GM19372 (cell line): Measurements from ENCODE around the gene GPR75.

Source experiments
- ATAC-seq: cut with Tn5 transposase; IDR thresholded peaks from one replicate; pipeline ENCODE4 v1.9.1; 2021; ENCODE audit warnings: mild to moderate bottlenecking, low read depth, moderate library complexity; ENCODE audit not compliant: unreplicated experiment

GPR75 gene

GRCh38 chr2:53859206-53860181 is at the start of gene GPR75:
TSS of gene GPR75 (minus strand) at chr2:53859967. CDS start at chr2:53854756, 5,211 bp downstream.
- no peak for ATAC-seq

GRCh38 chr2:53907582-53907981 is 47.8 kb upstream of the GPR75 start:
- no peak for ATAC-seq

GRCh38 chr2:53905396-53905795 is 45.6 kb upstream of the GPR75 start:
- no peak for ATAC-seq

- no peak for ATAC-seq
Observed at GRCh38 chr2:53903011-53903410, 43.2 kb upstream of the GPR75 start.

- no peak for ATAC-seq
Observed at GRCh38 chr2:53901192-53901591, 41.4 kb upstream of the GPR75 start.

GRCh38 chr2:53896864-53897263 is 37.1 kb upstream of the GPR75 start:
- ATAC-seq = no peak

- no peak for ATAC-seq
Observed at GRCh38 chr2:53886406-53887280, 26.9 kb upstream of the GPR75 start.

- ATAC-seq = no peak
Observed at GRCh38 chr2:53884883-53885282, 25.1 kb upstream of the GPR75 start.

- no peak for ATAC-seq
Observed at GRCh38 chr2:53881986-53882385, 22.2 kb upstream of the GPR75 start.

GRCh38 chr2:53881360-53881759 is 21.6 kb upstream of the GPR75 start:
- ATAC-seq = no peak

GRCh38 chr2:53880756-53881155 is 21.0 kb upstream of the GPR75 start:
- no peak for ATAC-seq

GRCh38 chr2:53877556-53877955 is 17.8 kb upstream of the GPR75 start:
- ATAC-seq = no peak

- no peak for ATAC-seq
Observed at GRCh38 chr2:53877112-53877511, 17.3 kb upstream of the GPR75 start.

GRCh38 chr2:53874401-53874950 is 14.7 kb upstream of the GPR75 start:
- no peak for ATAC-seq

GRCh38 chr2:53867773-53868172 is 8.0 kb upstream of the GPR75 start:
- ATAC-seq = no peak

GRCh38 chr2:53867169-53867568 is 7.4 kb upstream of the GPR75 start:
- no peak for ATAC-seq

- no peak for ATAC-seq
Observed at GRCh38 chr2:53865962-53866361, 6.2 kb upstream of the GPR75 start.

GRCh38 chr2:53865264-53865663 is 5.5 kb upstream of the GPR75 start:
- ATAC-seq = no peak

GRCh38 chr2:53863538-53864227 is 3.9 kb upstream of the GPR75 start:
- ATAC-seq = no peak

- no peak for ATAC-seq
Observed at GRCh38 chr2:53861824-53862223, 2.1 kb upstream of the GPR75 start.
